Naive B cell (primary cell): ENCODE measurements around the gene SEH1L. TPM values are rescaled to one million over a fixed set of nuclear protein-coding genes. Genes with fewer than 3 reads are reported as not detected.
"Not testable (repeated sequence)": the region's sequence is repeated elsewhere in the genome, so short reads cannot be mapped to it uniquely, and the experiment has no call there.

Experiments
- ATAC-seq, 2 donors: fragments of 150-1000 bp; cut with Tn5 transposase; 2 replicates each; pipeline ENCODE4 v1.10.0; 2021; ENCODE audit warnings: low read depth in 2 of 2, mild to moderate bottlenecking in 2 of 2, moderate library complexity in 2 of 2
- DNase-seq: peaks from one replicate; pipeline ENCODE4 v3.0.0; 2022
- H3K27ac Mint-ChIP-seq, 6 donors: one replicate each; pipeline ENCODE4 v1.8.0; 2020 to 2022; ENCODE audit warnings: mild to moderate bottlenecking in 6 of 6, mixed read lengths in 6 of 6, moderate library complexity in 5 of 6, inconsistent platforms in 2 of 6
- H3K27me3 Mint-ChIP-seq, 3 donors: one replicate each; pipeline ENCODE4 v1.8.0; 2021 to 2022; ENCODE audit warnings: mixed read lengths in 3 of 3, mild to moderate bottlenecking in 1 of 3
- H3K36me3 Mint-ChIP-seq, 2 donors: one replicate each; pipeline ENCODE4 v1.8.0; 2020 to 2022; ENCODE audit warnings: mixed read lengths in 2 of 2, inconsistent platforms in 1 of 2, mild to moderate bottlenecking in 1 of 2
- H3K4me1 Mint-ChIP-seq, 3 donors: one replicate each; pipeline ENCODE4 v1.8.0; 2020 to 2022; ENCODE audit warnings: mixed read lengths in 3 of 3, inconsistent platforms in 1 of 3, mild to moderate bottlenecking in 1 of 3, moderate library complexity in 1 of 3
- H3K4me3 Mint-ChIP-seq, 8 donors: one replicate each; pipeline ENCODE4 v1.8.0; 2020 to 2022; ENCODE audit warnings: mild to moderate bottlenecking in 8 of 8, mixed read lengths in 8 of 8, moderate library complexity in 8 of 8, inconsistent platforms in 2 of 8
- H3K9me3 Mint-ChIP-seq, 7 donors: one replicate each; pipeline ENCODE4 v1.8.0; 2020 to 2022; ENCODE audit warnings: mixed read lengths in 7 of 7, mild to moderate bottlenecking in 5 of 7, inconsistent platforms in 2 of 7, moderate library complexity in 1 of 7
- polyA plus RNA-seq, 6 donors: library from polyadenylated mRNA; unstranded; fragments of 300-500 nt; fragmentation: Illumina TruSeq; gene quantifications; one replicate each; pipeline ENCODE4 v1.2.3, GENCODE V29; 2021; ENCODE audit warnings: low read depth in 6 of 6

The SEH1L gene
- polyA plus RNA-seq, 6 donors from 2014 or later = 24.6 to 50.5 (median 39.6) TPM

DNA sequence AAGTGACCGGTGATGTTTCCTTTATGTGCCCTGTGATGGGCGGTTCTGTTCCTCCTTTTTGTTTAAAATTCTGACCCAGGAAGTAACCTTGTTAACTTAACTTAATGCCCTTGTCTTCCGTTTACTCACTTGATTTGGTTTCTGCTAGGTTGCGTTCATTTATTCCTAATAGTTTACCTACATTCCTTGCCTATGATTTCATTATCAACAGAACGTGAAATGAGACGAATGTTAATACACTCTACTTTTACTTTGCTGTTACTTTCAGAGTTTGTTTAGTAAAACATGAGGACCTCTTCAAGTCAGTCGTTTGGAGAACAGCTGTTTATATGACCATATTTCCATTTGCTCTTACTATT, 44.0 kb downstream of the SEH1L start:
- no peaks in the 10 kb centered on the region for H3K36me3 Mint-ChIP-seq
- DNase-seq (no peak), ATAC-seq (no peak)
- H3K27ac Mint-ChIP-seq = peak overlapping the region; percentile 87 to 98 (median 92)
- peak overlapping the region; percentile 90 to 99 (median 98) for H3K4me3 Mint-ChIP-seq
- H3K9me3 Mint-ChIP-seq = peaks cover 0 to 1% (median 0%) of the 10 kb centered on the region in 7 donors
- H3K4me1 Mint-ChIP-seq = peaks cover 12 to 20% (median 17%) of the 10 kb centered on the region in 3 donors
- H3K27me3 Mint-ChIP-seq = no peaks in the 10 kb centered on the region

GRCh38 chr18:12993439-12993838, 45.6 kb downstream of the SEH1L start:
- ATAC-seq = no peak
- H3K36me3 Mint-ChIP-seq = no peaks in the 10 kb centered on the region
- no peak for DNase-seq
- peaks cover 21 to 24% (median 21%) of the 10 kb centered on the region in 3 donors for H3K4me1 Mint-ChIP-seq
- H3K9me3 Mint-ChIP-seq = peaks cover 0 to 1% (median 0%) of the 10 kb centered on the region in 7 donors
- peak overlapping the region in 2 of 8 donors; percentile 51 to 98 for H3K4me3 Mint-ChIP-seq
- H3K27ac Mint-ChIP-seq = peak overlapping the region in 2 of 6 donors; percentile 13 to 49
- no peaks in the 10 kb centered on the region for H3K27me3 Mint-ChIP-seq

DNA sequence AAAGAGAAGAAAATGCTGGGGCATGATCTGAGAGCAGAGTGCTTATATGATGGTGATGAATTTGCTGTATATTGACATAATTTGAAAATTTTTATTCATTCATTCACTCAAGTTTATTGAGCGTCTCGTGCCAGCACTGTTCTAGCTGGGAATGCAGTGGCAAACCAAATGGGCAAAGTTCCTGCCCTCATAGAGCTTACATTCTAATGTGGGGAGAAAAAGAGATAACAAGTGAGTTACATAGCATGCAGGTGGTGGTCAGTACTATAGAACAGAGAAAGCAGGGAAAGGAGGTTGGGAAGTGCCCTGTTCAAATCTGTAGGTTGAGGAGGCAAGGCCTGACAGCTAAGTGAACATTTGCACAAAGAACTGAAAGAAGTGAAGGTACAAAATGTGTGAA, 47.6 kb downstream of the SEH1L start:
- H3K4me3 Mint-ChIP-seq = no peak overlapping the region
- H3K4me1 Mint-ChIP-seq = peaks cover 17 to 21% (median 19%) of the 10 kb centered on the region in 3 donors
- ATAC-seq = no peak

DNA sequence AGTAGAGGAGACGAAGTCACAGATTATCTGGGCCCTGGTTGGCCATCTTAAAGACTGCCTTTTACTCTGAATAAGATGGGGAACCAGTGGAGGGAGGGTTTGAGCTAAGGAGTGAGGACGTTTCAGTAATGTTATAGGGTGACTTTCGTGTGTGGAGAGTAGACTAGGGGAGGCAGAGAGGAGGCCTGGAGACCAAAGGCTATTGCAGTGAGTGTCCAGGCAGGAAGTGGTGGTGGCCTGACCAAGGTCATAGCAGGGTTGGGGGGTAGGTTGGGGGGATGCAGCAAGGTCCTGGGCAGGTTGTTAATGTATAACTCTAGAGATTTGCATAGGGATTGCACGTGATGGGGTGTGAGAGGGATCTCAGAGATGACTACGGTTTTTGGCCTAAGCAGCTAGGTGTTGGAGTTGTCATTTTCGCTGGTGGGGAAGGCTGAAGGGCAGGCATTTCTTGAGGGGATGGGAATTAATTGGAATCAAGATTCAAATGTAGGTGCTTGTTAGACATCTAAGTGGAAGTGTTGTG, 48.2 kb downstream of the SEH1L start:
- H3K27ac Mint-ChIP-seq = no peak overlapping the region
- H3K9me3 Mint-ChIP-seq = peaks cover 0 to 1% (median 0%) of the 10 kb centered on the region in 7 donors
- no peak overlapping the region for H3K4me3 Mint-ChIP-seq
- DNase-seq (no peak), ATAC-seq (no peak)
- no peaks in the 10 kb centered on the region for H3K27me3 Mint-ChIP-seq
- H3K4me1 Mint-ChIP-seq = peaks cover 11 to 19% (median 13%) of the 10 kb centered on the region in 3 donors
- no peaks in the 10 kb centered on the region for H3K36me3 Mint-ChIP-seq

More for the DNA sequence above, 47.6 kb downstream of the SEH1L start:
- DNase-seq = no peak
- no peaks in the 10 kb centered on the region for H3K27me3 Mint-ChIP-seq
- no peaks in the 10 kb centered on the region for H3K36me3 Mint-ChIP-seq
- H3K27ac Mint-ChIP-seq = no peak overlapping the region
- H3K9me3 Mint-ChIP-seq = peaks cover 0 to 1% (median 0%) of the 10 kb centered on the region in 7 donors

DNA sequence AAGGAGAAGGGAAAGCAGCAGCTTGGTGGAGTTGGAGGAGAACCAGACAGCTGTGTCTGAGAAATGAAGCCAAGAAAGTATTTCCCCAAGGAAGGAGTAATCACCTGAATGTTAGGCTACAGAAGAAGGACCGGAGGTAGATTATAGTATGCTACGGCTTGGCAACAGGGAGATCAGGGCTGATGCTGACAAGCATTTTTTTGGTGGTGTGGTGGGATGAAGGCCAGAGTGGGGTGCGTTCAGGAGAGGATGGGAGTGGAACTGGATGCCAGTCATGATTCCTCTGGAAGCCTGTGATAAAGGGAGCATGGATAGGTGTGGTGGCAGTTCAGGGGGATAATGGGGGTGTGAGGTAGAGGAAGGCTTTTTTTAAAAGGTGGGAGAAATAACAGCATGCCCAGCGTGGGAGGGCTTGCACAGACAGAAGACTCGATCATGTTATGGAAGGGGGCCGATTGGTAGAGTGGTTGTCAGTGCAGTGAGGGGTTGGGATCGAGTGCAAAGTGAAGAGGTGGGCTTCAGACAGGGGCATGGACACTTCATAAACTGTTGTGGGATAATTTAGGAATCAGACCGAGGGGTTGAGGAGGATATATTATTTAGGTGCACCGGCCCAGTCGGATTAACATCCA, 49.0 kb downstream of the SEH1L start:
- Mint-ChIP-seq H3K27me3 (no peaks in the 10 kb centered on the region), H3K4me3 (no peak overlapping the region), H3K4me1 (peaks cover 8 to 14% (median 13%) of the 10 kb centered on the region in 3 donors), H3K36me3 (no peaks in the 10 kb centered on the region), H3K27ac (no peak overlapping the region), H3K9me3 (no peaks in the 10 kb centered on the region)
- no peak for ATAC-seq
- DNase-seq = no peak

DNA sequence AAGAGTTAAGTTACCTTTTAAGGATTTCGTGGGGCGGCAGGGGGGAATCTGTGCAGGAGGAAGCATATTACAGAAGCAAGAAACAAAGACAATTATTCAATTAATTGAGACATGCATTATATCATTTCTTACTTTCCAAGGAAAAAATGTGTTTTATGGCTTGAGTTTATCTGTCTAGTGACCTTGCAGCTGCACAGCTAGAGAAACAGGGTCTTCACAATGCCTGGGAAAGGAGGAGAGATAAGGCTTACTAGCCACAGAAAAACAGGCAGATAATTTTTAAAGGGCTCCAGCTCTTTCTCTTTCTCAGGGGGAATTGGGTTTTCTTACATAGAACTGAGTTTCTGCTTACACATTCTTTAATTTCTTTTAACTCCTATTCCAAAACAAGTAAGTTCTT, 49.5 kb downstream of the SEH1L start:
- not testable (repeated sequence) for ATAC-seq, H3K4me3 Mint-ChIP-seq

DNA sequence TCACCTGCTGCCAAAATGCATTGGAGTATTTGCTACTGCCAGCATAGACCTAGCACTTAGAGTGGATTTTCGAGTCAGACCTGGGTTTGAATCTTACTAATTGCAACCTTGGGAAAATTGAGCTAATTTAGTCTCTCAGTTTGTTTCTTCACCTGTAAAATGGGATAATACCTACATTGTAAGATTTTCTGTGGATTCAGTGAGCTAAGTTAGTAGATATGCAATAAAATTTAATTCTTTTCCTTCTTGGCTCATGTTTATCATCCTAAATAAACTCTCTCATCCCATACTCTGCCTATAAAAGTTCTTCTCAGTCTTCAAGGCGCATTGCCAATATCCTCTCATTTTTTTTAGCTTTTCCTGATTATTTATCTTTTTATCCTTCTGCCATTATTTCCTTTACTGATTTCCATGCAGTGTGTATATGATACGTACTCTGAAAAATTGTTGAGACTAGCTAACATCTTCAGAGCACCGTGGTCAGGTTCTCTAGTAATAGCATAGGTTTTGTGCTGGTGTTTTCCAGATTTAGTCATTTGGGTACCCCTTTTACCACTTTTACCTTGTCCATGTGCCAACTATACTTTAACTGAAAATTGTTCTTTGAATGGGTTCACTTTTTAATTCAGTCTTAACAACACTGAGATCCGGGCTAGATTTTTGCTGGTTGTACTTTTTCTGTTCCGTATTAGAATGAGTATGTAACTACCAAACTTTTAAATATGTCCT, 50.7 kb downstream of the SEH1L start:
- Mint-ChIP-seq H3K4me1 (peaks cover 7 to 13% (median 8%) of the 10 kb centered on the region in 3 donors), H3K27me3 (no peaks in the 10 kb centered on the region), H3K27ac (no peak overlapping the region), H3K9me3 (no peaks in the 10 kb centered on the region), H3K36me3 (no peaks in the 10 kb centered on the region), H3K4me3 (peak overlapping the region in 1 of 8 donors; percentile 40)
- ATAC-seq = no peak
- no peak for DNase-seq

More for the DNA sequence above, 49.5 kb downstream of the SEH1L start:
- Mint-ChIP-seq H3K27ac (peak overlapping the region in 1 of 6 donors; percentile 70), H3K4me1 (peaks cover 8 to 13% (median 9%) of the 10 kb centered on the region in 3 donors)
- DNase-seq, H3K36me3 Mint-ChIP-seq, H3K9me3 Mint-ChIP-seq, H3K27me3 Mint-ChIP-seq: not testable (repeated sequence)

- Mint-ChIP-seq H3K27ac (peak overlapping the region in 1 of 6 donors; percentile 12), H3K9me3 (no peaks in the 10 kb centered on the region), H3K4me3 (no peak overlapping the region), H3K4me1 (peaks cover 4 to 21% (median 16%) of the 10 kb centered on the region in 3 donors), H3K27me3 (no peaks in the 10 kb centered on the region), H3K36me3 (no peaks in the 10 kb centered on the region)
- ATAC-seq (no peak), DNase-seq (no peak)
Measured at GRCh38 chr18:13003466-13003896, 55.7 kb downstream of the SEH1L start.

GRCh38 chr18:13004396-13004795, 56.6 kb downstream of the SEH1L start:
- Mint-ChIP-seq H3K27ac (no peak overlapping the region), H3K9me3 (no peaks in the 10 kb centered on the region), H3K4me3 (no peak overlapping the region), H3K4me1 (peaks cover 0 to 18% (median 12%) of the 10 kb centered on the region in 3 donors), H3K36me3 (peaks cover 0 to 4% of the 10 kb centered on the region in 2 donors), H3K27me3 (no peaks in the 10 kb centered on the region)
- DNase-seq (no peak), ATAC-seq (no peak)

GRCh38 chr18:13005289-13005688, 57.5 kb downstream of the SEH1L start:
- Mint-ChIP-seq H3K27ac (peak overlapping the region in 2 of 6 donors; percentile 18 to 85), H3K27me3 (no peaks in the 10 kb centered on the region), H3K4me1 (peaks cover 0 to 18% (median 12%) of the 10 kb centered on the region in 3 donors), H3K36me3 (peaks cover 0 to 4% of the 10 kb centered on the region in 2 donors), H3K9me3 (no peaks in the 10 kb centered on the region), H3K4me3 (no peak overlapping the region)
- ATAC-seq (no peak), DNase-seq (no peak)

DNA sequence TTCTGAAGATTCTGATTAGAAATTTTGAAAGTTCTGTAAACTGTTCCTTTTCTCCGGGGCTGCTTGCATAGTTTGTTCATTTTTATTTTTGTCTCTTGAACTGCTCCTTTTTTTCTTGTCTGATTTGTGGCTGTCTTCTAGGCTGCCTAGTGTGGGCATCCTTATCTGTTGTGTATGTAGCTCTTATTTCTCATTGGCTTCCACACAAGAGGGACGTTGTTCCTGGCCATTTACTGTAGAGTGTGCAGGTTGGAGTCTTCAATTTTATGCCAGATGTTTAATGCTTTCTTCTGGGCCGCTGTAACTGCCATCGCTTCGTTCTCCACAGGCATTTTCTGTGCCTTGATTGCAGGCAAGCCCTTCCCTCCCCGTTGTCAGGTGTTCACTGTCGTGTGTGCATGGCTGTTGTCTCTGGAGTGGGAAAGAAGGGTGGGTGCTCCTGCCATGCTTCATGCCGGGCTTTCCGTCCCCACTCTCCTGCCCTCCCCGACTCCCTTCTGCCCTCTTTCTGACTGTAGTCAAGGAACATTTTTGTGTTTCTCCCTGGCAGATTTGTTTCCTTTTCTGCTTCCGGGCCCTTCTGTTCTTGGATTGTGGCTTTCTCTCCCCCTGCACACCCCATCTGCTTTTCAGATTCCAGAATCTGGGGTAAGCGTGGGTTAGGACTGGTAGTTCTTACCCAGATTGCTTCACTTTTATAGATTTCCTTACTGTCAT, 58.9 kb downstream of the SEH1L start:
- ATAC-seq (no peak), DNase-seq (no peak)
- H3K36me3 Mint-ChIP-seq = peaks cover 0 to 5% of the 10 kb centered on the region in 2 donors
- peak overlapping the region in 3 of 6 donors; percentile 23 to 91 (median 85) for H3K27ac Mint-ChIP-seq
- no peaks in the 10 kb centered on the region for H3K27me3 Mint-ChIP-seq
- H3K4me1 Mint-ChIP-seq = peaks cover 0 to 18% (median 12%) of the 10 kb centered on the region in 3 donors
- H3K4me3 Mint-ChIP-seq = no peak overlapping the region
- no peaks in the 10 kb centered on the region for H3K9me3 Mint-ChIP-seq

DNA sequence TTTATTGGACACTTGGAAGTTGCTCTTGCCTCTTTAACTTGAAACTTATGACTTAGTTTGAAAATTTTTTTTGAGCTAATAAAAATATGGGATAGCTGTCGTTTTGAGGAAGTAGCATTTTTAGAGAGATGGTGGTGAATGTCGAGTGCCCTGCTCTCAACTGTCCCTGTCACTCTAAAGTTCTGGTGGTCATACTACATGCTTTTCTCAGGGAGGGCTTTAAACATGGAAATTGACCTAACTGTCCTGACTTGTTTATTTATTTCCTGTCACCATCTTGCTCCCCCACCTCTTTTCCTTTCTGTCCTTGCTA, 59.4 kb downstream of the SEH1L start:
- peaks cover 0 to 8% of the 10 kb centered on the region in 2 donors for H3K36me3 Mint-ChIP-seq
- peak overlapping the region in 3 of 6 donors; percentile 54 to 91 (median 63) for H3K27ac Mint-ChIP-seq
- ATAC-seq = no peak
- H3K4me3 Mint-ChIP-seq = peak overlapping the region in 1 of 8 donors; percentile 13
- H3K9me3 Mint-ChIP-seq = no peaks in the 10 kb centered on the region
- H3K4me1 Mint-ChIP-seq = peaks cover 0 to 18% (median 12%) of the 10 kb centered on the region in 3 donors
- no peak for DNase-seq
- no peaks in the 10 kb centered on the region for H3K27me3 Mint-ChIP-seq

GRCh38 chr18:13011719-13012118, 63.9 kb downstream of the SEH1L start:
- H3K9me3 Mint-ChIP-seq = no peaks in the 10 kb centered on the region
- peaks cover 10 to 40% of the 10 kb centered on the region in 2 donors for H3K36me3 Mint-ChIP-seq

More at GRCh38 chr18:13011719-13012118, 63.9 kb downstream of the SEH1L start:
- ATAC-seq (no peak), DNase-seq (no peak)
- Mint-ChIP-seq H3K27ac (peak overlapping the region in 1 of 6 donors; percentile 39), H3K27me3 (no peaks in the 10 kb centered on the region), H3K4me3 (no peak overlapping the region), H3K4me1 (peaks cover 4 to 10% (median 8%) of the 10 kb centered on the region in 3 donors)
